NCI-H187 treated with DMSO at 0.1 percent for 48 hours (cell line): ENCODE data around the gene PRADC1.

Experiments used
- DNase-seq: peaks from one replicate; lab custom pipeline; 2025; lab: John Stamatoyannopoulos, UW

The PRADC1 gene

DNA sequence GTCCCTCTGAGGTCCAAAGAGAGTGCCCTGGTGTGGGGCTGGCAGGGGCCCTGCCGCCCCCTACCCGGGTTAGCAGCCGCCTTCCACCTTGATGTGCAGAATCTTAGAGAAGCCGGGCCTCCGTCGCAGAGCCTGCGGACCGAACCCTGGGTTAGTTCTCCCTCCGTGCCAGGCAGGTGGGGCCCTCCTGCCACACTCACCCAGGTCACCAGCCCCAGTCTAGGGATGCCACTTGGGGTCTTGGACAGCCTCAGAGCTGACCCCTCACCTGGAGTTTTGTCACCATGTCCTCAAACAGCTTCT lies 25.8 kb upstream of the PRADC1 start:
- DNase-seq = no peak

DNA sequence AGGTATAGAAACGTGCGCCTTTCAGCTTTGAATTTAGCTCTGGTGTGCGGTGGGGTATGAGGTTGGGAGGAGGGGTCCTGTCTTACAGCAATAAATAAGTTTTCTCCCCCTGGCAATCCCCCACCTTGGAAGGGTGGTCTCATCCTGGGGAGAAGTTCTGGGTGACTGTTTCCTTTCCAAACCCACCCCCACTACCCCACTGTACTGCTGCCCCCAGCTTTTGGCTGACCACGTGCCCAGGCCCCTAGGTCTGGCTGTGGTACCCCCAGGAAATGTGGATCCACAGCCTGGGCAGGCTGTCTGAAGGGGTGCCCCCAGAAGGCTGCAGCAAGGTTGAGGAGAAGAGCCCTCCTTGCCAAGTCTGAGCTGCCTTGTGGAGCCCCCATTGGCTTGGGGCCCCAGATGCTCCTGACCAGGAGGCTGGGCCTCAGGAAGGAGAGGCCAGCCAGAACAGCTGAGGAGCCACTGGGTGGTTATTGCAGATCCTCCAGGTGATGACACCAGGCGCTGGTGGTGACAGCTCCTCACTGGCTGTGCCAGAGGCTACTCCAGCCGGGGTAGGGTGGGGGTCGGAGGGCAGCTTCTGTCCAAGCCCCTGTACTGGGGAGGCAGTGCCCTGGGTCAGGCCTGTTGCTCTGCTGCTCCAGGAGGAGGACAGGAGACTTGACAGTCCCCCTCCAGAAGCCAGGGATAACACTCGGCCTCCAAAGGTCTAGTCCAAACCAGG lies 25.3 kb upstream of the PRADC1 start:
- DNase-seq = no peak

DNA sequence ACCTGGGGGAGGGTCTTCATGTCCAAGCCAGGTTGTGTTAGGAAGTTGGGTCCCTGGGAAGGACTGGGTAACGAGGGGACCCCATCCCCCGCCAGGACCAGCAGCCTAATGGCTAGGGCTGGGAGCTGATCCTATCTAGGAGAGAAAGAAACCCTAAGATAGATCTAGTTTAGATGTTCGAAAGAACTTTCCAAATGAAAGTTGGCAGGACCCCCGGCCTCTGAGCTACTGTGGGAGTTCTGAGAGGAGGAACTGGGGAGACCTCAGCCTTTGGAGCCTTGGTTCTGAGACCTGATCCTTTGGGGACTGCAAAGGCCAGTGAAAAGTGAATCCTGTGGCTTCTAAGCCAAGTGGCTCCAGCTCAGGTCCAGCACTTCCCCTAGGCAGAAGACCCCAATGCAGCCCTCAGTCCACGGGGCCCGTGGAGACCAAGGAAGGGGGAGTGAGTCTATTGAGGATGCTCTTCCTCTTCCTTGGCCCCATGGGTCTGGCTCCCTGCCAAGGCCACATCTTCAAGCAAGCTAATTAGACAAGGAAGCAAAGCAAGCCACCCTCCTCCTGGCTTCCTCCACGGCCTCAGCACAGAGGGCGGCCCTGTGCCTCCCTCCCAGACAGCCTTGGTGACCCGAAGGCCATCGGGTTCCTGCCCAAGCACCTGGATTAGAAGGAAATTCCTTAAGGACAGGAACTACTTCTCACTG lies 24.5 kb upstream of the PRADC1 start:
- DNase-seq = no peak

DNA sequence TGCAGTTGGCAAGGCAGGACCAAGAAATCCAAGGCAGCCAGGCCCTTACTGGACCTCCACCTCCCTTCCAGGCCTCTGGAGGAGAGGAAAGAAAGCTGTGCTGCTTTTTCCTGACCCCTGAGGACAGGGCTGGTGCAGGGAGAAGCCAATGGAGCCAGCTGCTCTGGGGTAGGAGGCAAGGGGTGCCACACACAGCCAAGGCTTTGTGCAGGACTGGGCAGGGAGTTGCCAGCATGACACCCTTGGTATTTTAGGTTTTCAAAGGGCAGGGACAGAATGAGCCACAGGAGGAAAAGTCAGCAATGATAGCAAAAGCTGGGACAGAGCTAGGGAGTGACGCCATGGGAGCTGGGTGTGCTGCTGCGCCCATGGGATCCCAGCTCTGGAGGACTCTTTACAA lies 24.0 kb upstream of the PRADC1 start:
- no peak for DNase-seq

DNA sequence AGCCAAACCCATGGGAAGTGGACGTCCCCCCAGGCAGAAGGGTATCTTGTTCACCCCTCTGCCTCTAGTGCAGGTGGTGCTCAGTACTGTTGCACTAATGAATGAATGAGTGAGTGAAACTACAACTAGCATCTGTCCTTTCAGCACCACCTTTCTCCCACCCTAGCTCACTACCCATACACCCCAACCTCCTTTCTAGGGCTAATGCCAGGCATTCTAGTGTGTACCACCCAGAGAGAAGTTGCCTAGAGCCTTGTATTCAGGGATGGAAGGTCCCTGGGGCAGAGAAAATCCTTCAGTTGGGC lies 23.5 kb upstream of the PRADC1 start:
- no peak for DNase-seq

DNA sequence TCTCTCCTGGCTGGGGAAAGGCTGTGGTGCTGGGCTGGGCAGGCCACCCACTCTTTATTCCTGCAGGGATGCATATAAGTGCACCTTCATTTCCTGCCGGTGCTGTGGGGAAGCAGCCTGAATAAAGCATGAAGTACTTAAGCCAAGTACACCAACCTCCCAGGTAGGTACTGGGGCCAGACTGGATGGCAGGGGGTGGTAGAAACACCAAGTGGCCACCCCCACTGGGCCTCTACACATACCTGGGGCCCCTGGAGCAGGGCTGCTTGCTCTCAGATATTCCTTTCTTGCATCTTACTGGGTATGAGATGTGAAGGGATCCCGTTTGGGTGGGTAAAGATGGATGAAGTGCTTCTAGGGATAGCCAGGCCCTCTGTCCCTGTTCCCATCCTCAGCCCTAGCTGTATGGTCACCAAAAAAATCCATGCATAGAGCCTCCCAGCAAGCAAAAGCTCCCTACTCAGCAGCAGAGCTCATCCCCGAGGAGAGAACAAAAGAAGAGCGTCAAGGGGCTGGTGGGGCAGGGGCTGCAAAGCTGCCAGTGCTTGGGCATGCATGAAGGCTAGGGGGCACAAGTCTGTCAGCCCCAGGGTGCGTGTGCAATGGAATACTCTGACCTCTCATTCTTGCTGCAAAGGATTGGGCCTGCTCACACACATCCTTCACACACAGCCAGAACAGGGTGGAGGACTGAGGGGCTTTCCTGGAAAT lies 23.0 kb upstream of the PRADC1 start:
- no peak for DNase-seq

- no peak for DNase-seq
Measured at GRCh38 chr2:73255007-73255644, 22.1 kb upstream of the PRADC1 start.

GRCh38 chr2:73254343-73255006 lies 21.4 kb upstream of the PRADC1 start:
- no peak for DNase-seq

DNA sequence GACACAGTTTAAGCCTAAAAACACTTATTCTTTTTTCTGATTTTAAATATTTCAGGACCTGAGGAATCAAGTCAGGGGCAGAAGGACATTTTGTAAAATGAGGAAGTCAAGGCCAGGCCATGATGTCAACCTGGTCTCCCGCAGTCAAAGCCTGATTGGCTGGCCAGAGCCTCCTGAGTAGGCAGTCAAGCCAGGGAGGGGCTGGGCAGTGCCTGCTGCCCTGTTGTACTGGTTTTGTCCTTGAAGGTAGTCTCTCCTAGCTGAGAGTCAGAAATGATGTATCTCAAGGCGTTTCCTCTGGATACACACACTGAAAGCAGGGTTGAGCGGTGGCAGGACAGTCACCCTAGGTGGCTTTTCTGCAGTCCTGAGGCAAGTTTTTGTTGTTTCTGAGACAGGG lies 20.9 kb upstream of the PRADC1 start:
- DNase-seq = no peak

GRCh38 chr2:73253400-73253799 lies 20.4 kb upstream of the PRADC1 start:
- DNase-seq = no peak

- no peak for DNase-seq
Measured at GRCh38 chr2:73252238-73253027, 19.4 kb upstream of the PRADC1 start.

GRCh38 chr2:73250872-73251846 lies 18.1 kb upstream of the PRADC1 start:
- no peak for DNase-seq

DNA sequence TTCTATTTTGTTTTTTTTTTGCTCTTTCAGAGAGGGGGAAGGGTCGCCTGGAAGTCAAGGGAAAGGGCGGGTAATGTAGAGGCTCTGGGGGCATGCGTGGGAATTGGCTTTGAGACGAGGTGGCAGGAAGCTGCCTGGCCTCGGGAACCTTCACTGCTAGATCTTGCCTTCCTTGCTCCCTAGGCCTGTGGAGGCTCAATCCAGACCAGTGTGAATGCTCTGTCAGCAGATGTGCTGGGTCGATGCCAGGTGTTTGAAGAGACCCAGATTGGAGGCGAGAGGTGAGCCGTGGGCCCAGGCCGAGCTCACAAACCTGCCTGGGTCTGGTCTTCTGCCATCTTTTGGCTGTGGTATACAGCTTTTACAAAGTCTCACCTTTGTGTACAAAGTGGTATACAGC lies 16.6 kb upstream of the PRADC1 start:
- DNase-seq = no peak

DNA sequence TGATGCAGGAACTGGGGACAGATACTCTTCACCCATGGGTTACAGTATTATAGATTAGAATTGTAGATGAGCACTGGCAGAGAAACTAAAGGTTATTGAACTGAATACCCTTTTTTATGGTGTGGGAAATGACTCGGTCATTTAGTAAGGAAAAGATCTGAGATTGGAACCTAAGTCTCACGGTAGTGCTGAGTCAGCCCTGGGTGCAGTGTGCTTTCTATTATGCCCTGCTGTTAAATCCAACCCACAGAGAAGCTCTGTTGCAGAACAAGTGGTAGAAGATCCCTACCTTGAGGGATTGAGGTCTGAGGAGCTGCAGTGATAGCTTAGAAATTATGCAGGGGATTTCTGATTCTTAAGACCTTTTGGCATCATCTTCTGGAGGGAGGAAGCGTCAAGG lies 13.8 kb upstream of the PRADC1 start:
- no peak for DNase-seq

DNA sequence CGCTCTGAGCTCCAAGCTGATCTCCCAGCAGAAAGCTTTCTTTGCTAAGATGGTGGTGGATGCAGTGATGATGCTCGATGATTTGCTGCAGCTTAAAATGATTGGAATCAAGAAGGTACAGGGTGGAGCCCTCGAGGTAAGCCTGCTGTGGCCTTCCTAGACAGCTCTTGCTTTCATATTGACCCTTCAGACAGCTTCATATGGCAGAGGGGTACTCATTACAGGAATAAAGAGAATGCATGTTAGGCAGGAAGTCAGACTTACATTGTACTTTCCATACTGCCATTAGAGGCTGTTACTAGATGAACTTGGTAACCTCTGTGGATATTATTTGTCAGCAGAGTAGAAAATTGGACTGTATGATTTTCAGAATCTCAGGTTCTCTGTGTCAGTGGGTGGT lies 11.5 kb upstream of the PRADC1 start:
- no peak for DNase-seq

- DNase-seq = no peak
Measured at GRCh38 chr2:73243884-73244570, 11.0 kb upstream of the PRADC1 start.

DNA sequence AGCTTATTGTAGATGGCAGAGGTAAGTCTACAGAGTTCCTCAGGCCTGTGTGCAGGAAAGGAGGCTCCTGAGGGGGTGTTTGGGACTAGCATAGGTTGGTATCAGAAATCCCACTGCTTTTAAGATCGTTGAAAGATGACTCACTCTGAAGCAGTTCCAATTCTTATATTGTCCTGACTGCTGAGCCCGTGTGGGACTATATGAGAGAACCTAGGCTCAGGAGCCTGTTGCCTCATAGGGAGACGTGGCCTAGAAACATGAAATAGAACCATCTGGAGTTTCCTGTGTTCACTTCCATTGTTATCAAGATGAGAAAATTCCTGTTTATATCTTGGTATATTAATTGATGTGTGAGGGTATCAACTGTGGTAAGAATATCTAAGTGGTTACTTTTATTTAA lies 6.7 kb upstream of the PRADC1 start:
- DNase-seq = no peak

DNA sequence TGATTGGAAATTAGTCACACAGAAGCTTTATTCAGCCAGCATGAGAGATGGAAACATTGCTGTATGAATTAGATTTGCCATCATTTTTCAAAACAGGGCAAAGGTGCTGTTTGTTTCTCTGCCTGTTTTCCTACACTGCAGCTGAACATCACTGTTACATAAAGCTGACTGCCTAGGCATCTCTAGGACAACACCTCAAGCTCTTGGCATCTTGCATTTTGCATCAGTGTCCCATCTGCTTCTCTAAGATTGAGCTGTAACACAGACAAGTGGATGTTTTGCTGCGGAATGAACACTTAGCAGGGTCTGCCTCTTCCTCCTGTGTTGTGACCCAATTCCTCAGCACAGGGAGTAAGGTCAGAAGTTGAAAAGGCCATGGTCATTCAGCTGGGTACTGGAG lies 5.9 kb upstream of the PRADC1 start:
- DNase-seq = no peak

DNA sequence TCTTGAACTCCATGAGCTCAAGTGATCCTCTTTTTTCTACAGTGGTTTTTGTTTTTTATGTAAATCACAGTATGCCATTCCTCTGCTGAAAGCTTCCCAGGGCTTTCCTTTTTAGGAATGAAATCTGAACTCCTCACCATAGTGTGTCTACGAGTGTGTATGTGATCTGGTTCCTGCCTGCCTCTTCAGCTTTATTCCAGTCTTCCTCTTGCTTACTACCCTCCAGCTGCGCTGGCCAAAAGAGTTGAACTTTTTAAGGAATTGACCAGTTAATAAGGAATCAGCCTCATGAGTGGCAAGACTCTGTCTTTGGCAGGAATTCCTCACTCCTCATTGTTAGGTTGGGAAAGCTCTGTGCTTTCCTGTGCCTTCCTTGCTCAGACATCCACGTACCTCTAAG lies 5.1 kb upstream of the PRADC1 start:
- no peak for DNase-seq

DNA sequence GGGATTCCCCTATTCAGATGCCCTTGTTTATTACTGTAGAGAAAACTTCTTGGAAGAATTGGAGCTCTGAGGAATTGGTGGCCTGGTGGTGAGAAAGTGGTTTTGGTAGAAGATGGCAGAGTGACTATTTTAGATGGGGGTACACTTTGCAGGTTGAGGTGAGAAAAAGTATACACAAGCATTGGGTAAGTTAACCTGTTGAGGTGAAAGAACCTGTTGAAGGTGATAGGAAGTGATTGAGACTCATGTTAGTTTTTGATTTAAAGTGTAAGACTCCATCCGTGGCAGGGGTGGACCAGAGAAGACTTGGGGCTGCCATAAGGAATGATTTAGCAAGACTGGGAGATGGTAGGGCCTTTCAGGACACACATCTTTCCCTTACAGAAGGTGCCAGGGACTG lies 4.1 kb upstream of the PRADC1 start:
- no peak for DNase-seq
